Ishikawa (cell line): ENCODE measurements around the gene PTH2.

Source experiments
- CEBPB ChIP-seq: IDR thresholded peaks from 2 replicates; pipeline ENCODE4 v1.6.1; 2012
- CREB1 ChIP-seq: IDR thresholded peaks from 2 replicates; pipeline ENCODE4 v1.6.1; 2012; ENCODE audit warnings: low read depth
- EGR1 ChIP-seq: IDR thresholded peaks from 2 replicates; pipeline ENCODE4 v1.6.1; 2012
- EP300 ChIP-seq: IDR thresholded peaks from 2 replicates; pipeline ENCODE4 v1.6.1; 2012; ENCODE audit warnings: borderline replicate concordance
- FOXM1 ChIP-seq: IDR thresholded peaks from 2 replicates; pipeline ENCODE4 v1.6.1; 2012; ENCODE audit warnings: low read depth, borderline replicate concordance
- MAX ChIP-seq: IDR thresholded peaks from 2 replicates; pipeline ENCODE4 v1.6.1; 2012
- NFIC ChIP-seq: IDR thresholded peaks from 2 replicates; pipeline ENCODE4 v1.6.1; 2012
- RAD21 ChIP-seq: IDR thresholded peaks from 2 replicates; pipeline ENCODE4 v1.6.1; 2012; ENCODE audit warnings: low read depth
- REST ChIP-seq: IDR thresholded peaks from 2 replicates; pipeline ENCODE4 v1.6.1; 2012; ENCODE audit warnings: low read depth, mild to moderate bottlenecking
- TAF1 ChIP-seq: IDR thresholded peaks from 2 replicates; pipeline ENCODE4 v1.6.1; 2012; ENCODE audit warnings: low read depth, mild to moderate bottlenecking
- TCF12 ChIP-seq: IDR thresholded peaks from 2 replicates; pipeline ENCODE4 v1.6.1; 2012; ENCODE audit warnings: low read depth
- TEAD4 ChIP-seq: IDR thresholded peaks from 2 replicates; pipeline ENCODE4 v1.6.1; 2012
- USF1 ChIP-seq: IDR thresholded peaks from 2 replicates; pipeline ENCODE4 v1.6.1; 2012
- YY1 ChIP-seq: IDR thresholded peaks from 2 replicates; pipeline ENCODE4 v1.6.1; 2012; ENCODE audit warnings: low read depth
- ZBTB7A ChIP-seq: IDR thresholded peaks from 2 replicates; pipeline ENCODE4 v1.6.1; 2012; ENCODE audit warnings: low read depth

PTH2 gene

GRCh38 chr19:49451430-49452181 is 28.4 kb upstream of the PTH2 start, which contains the start of gene PIH1D1:
TSS of gene PIH1D1 (minus strand) at chr19:49451814. CDS start at chr19:49451574, 240 bp downstream.
- TF ChIP-seq YY1 (peak; percentile 3; the same call in 1 of the 2 replicates), FOXM1 (no peak; the same call in 1 of the 2 replicates), MAX (peak; percentile 70), TAF1 (peak; percentile 71; the same call in 1 of the 2 replicates)

- no peak for TF ChIP-seq NFIC
- TF ChIP-seq YY1 = no peak
- no peak for TF ChIP-seq EGR1
Measured at GRCh38 chr19:49450405-49450804, 27.2 kb upstream of the PTH2 start.

GRCh38 chr19:49448432-49448786 is 25.2 kb upstream of the PTH2 start:
- TF ChIP-seq EP300 (no peak), EGR1 (no peak), TAF1 (no peak), TEAD4 (no peak), YY1 (no peak), TCF12 (no peak), MAX (no peak), RAD21 (no peak), CEBPB (no peak), FOXM1 (no peak), REST (no peak), ZBTB7A (no peak), NFIC (no peak), CREB1 (no peak), USF1 (no peak)

- no peak for TF ChIP-seq CEBPB
- TF ChIP-seq EGR1 = no peak
- no peak for TF ChIP-seq FOXM1
- TF ChIP-seq CREB1 = no peak
- no peak for TF ChIP-seq TAF1
Measured at GRCh38 chr19:49447485-49448431, 24.5 kb upstream of the PTH2 start.

- TF ChIP-seq CREB1 = no peak
- no peak for TF ChIP-seq ZBTB7A
- no peak for TF ChIP-seq CEBPB
- TF ChIP-seq NFIC = no peak
- no peak for TF ChIP-seq MAX
- TF ChIP-seq REST = no peak
- no peak for TF ChIP-seq TEAD4
Measured at GRCh38 chr19:49445997-49446396, 22.8 kb upstream of the PTH2 start.
